Large intestine (tissue), 3 donors: Measurements from ENCODE around the gene SPATA45. TPM values are rescaled to one million over a fixed set of nuclear protein-coding genes. Genes with fewer than 3 reads are reported as not detected.

ENCODE experiments used
- DNase-seq, 2 donors: peaks; one replicate each; pipeline versions ENCODE4 v3.0.0 to v3.0.0-alpha.2; 2013
- H3K27ac ChIP-seq: one replicate; pipeline ENCODE4 v1.5.1; 2013; ENCODE audit warnings: low read length
- H3K27me3 ChIP-seq: 2 replicates; pipeline ENCODE4 v1.6.1; 2013; ENCODE audit warnings: low read length; ENCODE audit not compliant: control insufficient read depth, insufficient read depth
- H3K36me3 ChIP-seq: 2 replicates; pipeline ENCODE4 v1.6.1; 2013; ENCODE audit warnings: low read length; ENCODE audit not compliant: control insufficient read depth, insufficient read depth
- H3K4me1 ChIP-seq: one replicate; pipeline ENCODE4 v1.6.1; 2013; ENCODE audit warnings: low read length; ENCODE audit not compliant: control insufficient read depth, insufficient read depth
- H3K4me3 ChIP-seq: one replicate; pipeline ENCODE4 v1.5.1; 2013; ENCODE audit warnings: low read length
- H3K9me3 ChIP-seq: one replicate; pipeline ENCODE4 v1.6.1; 2013; ENCODE audit warnings: mild to moderate bottlenecking, low read depth, low read length, moderate library complexity; ENCODE audit not compliant: control insufficient read depth
- WGBS: methylation state at CpG from one replicate; pipeline ENCODE4 v1.1.5; 2013; ENCODE audit warnings: low lambda C conversion rate; ENCODE audit not compliant: insufficient coverage; 5-methylcytosine and 5-hydroxymethylcytosine counted together
- polyA plus RNA-seq: library from polyadenylated mRNA; unstranded; fragments of 120-200 nt; gene quantifications from one replicate; pipeline ENCODE4 v1.2.1, GENCODE V29; 2013

Gene SPATA45
- polyA plus RNA-seq, 1 donor, result 0.25 TPM

DNA sequence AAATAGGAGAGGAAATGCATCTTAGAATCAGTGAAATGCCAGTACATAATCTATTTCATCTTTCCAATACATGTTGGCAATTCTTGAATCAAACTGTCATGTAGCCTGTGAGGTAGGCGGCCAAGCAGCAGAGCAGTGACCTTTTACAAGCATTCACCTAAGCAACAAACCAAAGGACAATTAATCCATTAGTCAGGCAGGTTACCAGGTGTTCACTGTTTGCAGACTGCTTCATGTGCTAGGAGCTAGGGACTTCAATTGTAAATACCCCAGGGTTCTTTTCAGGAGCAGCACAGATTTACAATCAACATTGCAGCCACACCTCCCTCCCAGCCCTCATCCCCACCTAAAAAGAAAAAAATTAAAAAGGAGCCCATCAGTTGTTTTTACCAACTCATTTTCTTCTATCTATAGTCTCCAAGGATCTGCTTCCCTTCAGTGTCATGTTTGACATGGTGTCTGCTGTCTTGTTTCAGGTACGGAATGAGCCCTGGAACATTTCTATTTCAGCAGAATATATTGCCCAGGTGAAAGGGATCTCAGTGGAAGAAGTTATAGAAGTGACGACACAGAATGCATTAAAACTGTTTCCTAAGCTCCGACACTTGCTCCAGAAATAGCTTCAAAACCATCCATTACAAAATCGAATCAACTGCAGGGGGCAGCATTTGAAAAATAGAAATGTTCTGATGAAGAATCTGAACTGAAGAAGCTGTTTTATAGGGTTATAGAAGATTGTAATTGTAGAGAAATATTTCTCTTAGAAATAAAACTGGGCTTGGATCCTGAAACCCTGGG lies 32.7 kb downstream of the SPATA45 start:
- H3K4me3 ChIP-seq, result no peak overlapping the region
- H3K27me3 ChIP-seq, result no peaks in the 10 kb centered on the region
- peak; percentile 30 to 67 for DNase-seq
- no peaks in the 10 kb centered on the region for H3K36me3 ChIP-seq
- H3K4me1 ChIP-seq, result peaks cover 29% of the 10 kb centered on the region
- H3K27ac ChIP-seq, result peak overlapping the region; percentile 37
- H3K9me3 ChIP-seq, result no peaks in the 10 kb centered on the region
- 44% methylated on average over 3 of the region's 5 CpGs for WGBS

- H3K27me3 ChIP-seq, result no peaks in the 10 kb centered on the region
- WGBS, result 83% methylated on average over 1 of the region's 3 CpGs
- H3K4me3 ChIP-seq, result no peak overlapping the region
- DNase-seq, result no peak
- H3K9me3 ChIP-seq, result no peaks in the 10 kb centered on the region
- no peaks in the 10 kb centered on the region for H3K4me1 ChIP-seq
- H3K36me3 ChIP-seq, result no peaks in the 10 kb centered on the region
- no peak overlapping the region for H3K27ac ChIP-seq
Observed at GRCh38 chr1:212805767-212806166, 41.7 kb downstream of the SPATA45 start.

DNA sequence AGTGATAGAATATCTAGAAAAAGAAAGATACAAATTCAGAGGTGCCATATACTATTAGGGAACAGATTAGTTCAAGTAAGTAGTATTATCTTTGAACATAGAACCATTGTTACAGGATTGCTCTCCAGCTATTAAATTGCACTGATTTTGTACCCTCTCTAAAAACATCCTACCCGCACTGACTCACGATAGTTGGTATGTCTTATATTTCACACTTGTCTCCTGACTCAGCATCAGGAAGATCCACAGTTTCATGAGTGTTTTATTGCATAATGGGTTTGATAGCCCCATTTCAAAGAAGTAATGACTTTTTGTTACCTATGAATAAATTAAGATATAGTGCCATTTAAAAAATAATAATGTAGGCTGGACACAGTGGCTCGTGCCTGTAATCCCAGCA lies 49.8 kb downstream of the SPATA45 start:
- H3K9me3 ChIP-seq, result no peaks in the 10 kb centered on the region
- no peak overlapping the region for H3K4me3 ChIP-seq
- DNase-seq, result no peak
- no peaks in the 10 kb centered on the region for H3K36me3 ChIP-seq
- no peak overlapping the region for H3K27ac ChIP-seq
- WGBS, result 90% methylated on average over 3 of the region's 3 CpGs
- peaks cover 10% of the 10 kb centered on the region for H3K4me1 ChIP-seq
- no peaks in the 10 kb centered on the region for H3K27me3 ChIP-seq

DNA sequence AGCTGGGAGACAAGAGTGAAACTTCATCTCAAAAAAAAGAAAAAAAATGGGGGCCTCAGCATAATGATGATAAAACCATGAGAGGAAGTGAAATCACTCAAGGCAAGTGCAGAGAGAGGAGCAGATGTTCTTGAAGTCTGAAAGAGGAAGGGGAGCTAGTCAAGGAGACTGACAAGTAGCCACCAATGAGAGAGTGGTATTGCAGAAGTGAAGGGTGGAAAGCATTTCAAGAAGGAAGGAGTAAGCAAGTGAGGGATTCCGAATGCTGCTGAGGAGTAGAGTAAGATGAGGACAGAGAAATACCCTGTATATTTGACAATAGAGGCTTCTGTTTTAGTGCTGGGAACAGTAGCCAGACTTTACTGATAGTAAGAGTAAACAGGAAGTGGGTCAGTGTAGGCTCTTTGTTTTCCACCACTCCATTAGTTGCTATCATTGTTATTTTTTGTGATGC lies 52.9 kb downstream of the SPATA45 start:
- H3K9me3 ChIP-seq, result no peaks in the 10 kb centered on the region
- H3K27ac ChIP-seq, result no peak overlapping the region
- H3K36me3 ChIP-seq, result no peaks in the 10 kb centered on the region
- no peak for DNase-seq
- no peak overlapping the region for H3K4me3 ChIP-seq
- H3K4me1 ChIP-seq, result peaks cover 17% of the 10 kb centered on the region
- no peaks in the 10 kb centered on the region for H3K27me3 ChIP-seq
- 80% methylated on average over 1 of the region's 1 CpG for WGBS

DNA sequence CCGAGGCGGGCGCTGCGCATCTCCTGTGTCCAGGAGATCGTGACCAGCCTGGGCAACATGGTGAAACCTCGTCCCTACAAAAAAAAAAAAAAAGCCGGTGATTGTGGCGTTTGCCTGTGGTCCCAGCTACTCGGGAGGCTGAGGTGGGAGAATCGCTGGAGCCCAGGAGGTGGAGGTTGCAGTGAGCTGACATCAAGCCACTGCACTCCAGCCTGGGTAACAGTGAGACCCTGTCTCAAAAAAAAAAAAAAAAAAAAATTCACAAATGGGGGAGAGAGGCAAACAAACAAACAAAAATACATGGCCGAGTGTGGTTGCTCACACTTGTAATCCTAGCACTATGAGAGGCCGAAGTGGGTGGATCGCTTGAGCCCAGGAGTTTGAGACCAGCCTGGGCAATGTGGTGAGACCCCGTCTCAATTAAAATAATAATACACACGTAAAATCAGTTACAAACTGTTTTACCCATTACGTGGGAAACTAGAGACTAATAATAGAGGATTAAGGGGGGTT lies 55.0 kb downstream of the SPATA45 start:
- H3K4me3 ChIP-seq, result peak overlapping the region; percentile 91
- peak overlapping the region; percentile 98 for H3K27ac ChIP-seq
- no peaks in the 10 kb centered on the region for H3K9me3 ChIP-seq
- H3K36me3 ChIP-seq, result no peaks in the 10 kb centered on the region
- H3K27me3 ChIP-seq, result no peaks in the 10 kb centered on the region
- DNase-seq, result peak in 1 of 2 donors; percentile 26
- WGBS, result 70% methylated on average over 2 of the region's 16 CpGs
- H3K4me1 ChIP-seq, result peaks cover 17% of the 10 kb centered on the region

- Histone ChIP-seq H3K9me3 (no peaks in the 10 kb centered on the region), H3K27ac (peak within 1 kb of the TSS; percentile 98), H3K27me3 (no peaks in the 10 kb centered on the region), H3K4me1 (peaks cover 17% of the 10 kb centered on the region), H3K36me3 (peaks cover 1% of the 10 kb centered on the region), H3K4me3 (peak within 1 kb of the TSS; percentile 91)
- WGBS, result 8% methylated on average over 2 of the region's 46 CpGs
- DNase-seq, result peak; percentile 96 to 99
Observed at GRCh38 chr1:212791676-212792395, 55.6 kb downstream of the SPATA45 start, which contains the start of the genes NSL1 and TATDN3. NSL1 (minus strand) TSS chr1:212791777; CDS start chr1:212791763, 14 bp downstream. TATDN3 (plus strand) TSS chr1:212791894; CDS start chr1:212791922, 28 bp downstream.

DNA sequence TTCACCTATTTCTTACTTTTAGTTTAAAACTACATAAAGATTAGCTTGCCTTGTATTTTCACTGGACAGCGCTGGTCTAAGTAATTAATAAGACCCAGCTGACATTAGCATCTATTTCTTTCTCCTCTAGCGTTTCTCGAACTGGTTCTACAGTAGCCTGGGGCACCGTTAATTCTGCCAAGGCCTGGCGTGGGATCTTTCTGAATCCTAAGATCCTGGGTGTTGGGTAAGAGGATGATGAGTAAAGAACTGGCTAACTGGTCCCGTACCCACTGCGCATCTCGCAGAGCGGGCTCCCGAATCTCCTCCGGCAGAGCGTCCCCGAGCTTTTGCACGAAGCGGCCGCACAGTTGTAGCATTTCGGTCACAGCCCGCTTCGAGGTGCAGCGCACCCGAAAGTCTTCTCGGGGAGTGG lies 56.2 kb downstream of the SPATA45 start:
- H3K4me1 ChIP-seq, result peaks cover 17% of the 10 kb centered on the region
- no peaks in the 10 kb centered on the region for H3K27me3 ChIP-seq
- no peaks in the 10 kb centered on the region for H3K9me3 ChIP-seq
- WGBS, result no CpG with 5 or more reads among the region's 22 CpGs
- peak overlapping the region; percentile 91 for H3K4me3 ChIP-seq
- H3K36me3 ChIP-seq, result peaks cover 4% of the 10 kb centered on the region
- no peak for DNase-seq
- H3K27ac ChIP-seq, result peak overlapping the region; percentile 98

- Histone ChIP-seq H3K4me3 (no peak overlapping the region), H3K36me3 (peaks cover 28% of the 10 kb centered on the region), H3K27ac (no peak overlapping the region), H3K27me3 (no peaks in the 10 kb centered on the region), H3K4me1 (peaks cover 4% of the 10 kb centered on the region), H3K9me3 (no peaks in the 10 kb centered on the region)
- no peak for DNase-seq
- WGBS, result 80% methylated on average over 1 of the region's 1 CpG
Observed at GRCh38 chr1:212785871-212786270, 61.6 kb downstream of the SPATA45 start.

- H3K27ac ChIP-seq, result no peak overlapping the region
- peaks cover 28% of the 10 kb centered on the region for H3K36me3 ChIP-seq
Observed at GRCh38 chr1:212783976-212784375, 63.5 kb downstream of the SPATA45 start.

DNA sequence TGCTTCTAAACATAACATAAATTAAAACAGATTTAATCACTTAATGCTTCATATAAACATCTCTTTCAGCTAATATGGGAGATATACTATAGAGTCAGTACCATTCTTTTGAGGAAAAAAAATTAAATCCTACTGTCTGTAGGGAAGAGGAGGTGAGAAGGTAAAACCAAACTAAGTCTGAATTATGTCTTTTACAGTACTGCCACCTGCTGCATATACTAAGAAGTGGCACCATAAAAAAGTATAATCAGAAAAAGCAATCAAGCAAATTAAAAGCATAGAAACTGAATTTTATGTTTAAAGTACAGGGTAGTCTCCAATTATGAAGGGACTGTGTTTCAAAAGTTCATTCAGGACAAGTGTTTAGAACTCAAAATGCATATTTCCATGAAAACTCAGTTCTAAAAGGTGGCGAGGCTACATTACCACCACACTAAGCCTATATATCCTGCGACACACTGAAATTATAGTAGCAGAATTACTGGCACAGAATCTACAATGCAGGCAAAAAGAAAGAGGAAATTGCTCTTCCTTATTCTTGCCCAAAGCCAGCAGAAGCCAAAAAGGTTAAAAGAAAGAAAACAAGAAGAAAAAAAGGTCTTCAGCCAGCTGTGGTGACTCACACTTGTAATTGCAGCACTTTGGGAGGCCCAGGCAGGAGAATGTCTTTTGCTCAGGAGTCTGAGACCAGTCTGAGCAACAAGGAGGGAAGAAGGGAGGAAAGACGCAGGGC lies 64.9 kb downstream of the SPATA45 start:
- WGBS, result no CpG with 5 or more reads among the region's 3 CpGs
- H3K36me3 ChIP-seq, result peaks cover 28% of the 10 kb centered on the region
- no peak overlapping the region for H3K27ac ChIP-seq
- no peak overlapping the region for H3K4me3 ChIP-seq
- H3K27me3 ChIP-seq, result no peaks in the 10 kb centered on the region
- DNase-seq, result no peak
- peaks cover 2% of the 10 kb centered on the region for H3K9me3 ChIP-seq
- H3K4me1 ChIP-seq, result no peaks in the 10 kb centered on the region

More at GRCh38 chr1:212783976-212784375, 63.5 kb downstream of the SPATA45 start:
- no peaks in the 10 kb centered on the region for H3K27me3 ChIP-seq
- no CpG with 5 or more reads among the region's 1 CpG for WGBS
- no peaks in the 10 kb centered on the region for H3K4me1 ChIP-seq
- H3K9me3 ChIP-seq, result no peaks in the 10 kb centered on the region
- no peak for DNase-seq
- no peak overlapping the region for H3K4me3 ChIP-seq
